Measurements from ENCODE around the gene AKAP7.

Gene AKAP7

DNA sequence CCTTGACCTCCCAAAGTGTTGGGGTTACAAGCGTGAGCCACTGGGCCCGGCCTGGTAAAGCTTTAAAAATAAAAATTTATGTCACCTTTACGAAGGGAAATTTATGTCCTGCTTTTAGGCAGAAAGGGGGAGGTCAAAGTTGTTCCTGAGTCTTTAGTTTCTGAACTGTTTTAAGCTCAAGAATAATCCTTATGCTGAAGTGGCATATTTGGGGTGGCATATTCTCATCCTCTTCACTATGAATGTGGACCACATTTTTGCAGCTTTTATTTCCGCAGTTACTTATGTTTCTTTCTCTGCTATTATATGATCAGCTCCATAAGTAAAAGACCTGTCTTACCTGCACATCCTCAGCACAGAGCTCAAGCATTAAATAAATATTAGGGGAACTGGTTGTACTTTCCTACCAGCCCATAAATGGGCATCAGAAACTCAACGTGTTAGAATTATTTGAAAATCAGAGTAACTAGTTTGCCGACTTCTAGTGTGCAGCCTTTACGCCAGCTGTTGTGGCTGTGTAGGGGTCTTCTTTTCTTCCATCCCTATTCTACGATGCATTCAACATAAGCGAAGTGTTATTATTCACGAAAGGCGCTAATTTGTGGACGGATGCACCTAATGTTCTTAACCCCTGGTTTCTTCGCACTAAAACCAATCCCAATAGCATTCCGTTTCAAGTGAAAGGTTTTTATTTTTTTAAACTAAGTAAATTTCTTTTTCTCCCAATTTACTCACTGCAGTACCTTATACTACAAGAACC is 867 bp upstream of the AKAP7 start:
- no peak for DNase-seq (ENCODE audit: low read depth, low spot score)

DNA sequence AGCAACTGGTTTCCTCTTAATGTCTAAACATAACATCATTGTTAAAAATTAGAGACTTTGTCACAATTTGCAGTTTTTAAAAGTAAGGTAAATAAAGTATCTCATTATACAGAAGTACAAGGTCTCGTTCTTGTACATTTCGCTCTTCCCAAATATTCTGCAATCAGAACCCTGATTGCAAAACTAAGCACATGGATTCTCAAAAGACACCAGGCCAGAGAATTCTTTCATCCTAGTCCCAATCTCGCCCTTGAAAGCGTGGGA is 355 bp upstream of the AKAP7 start:
- no peak for DNase-seq (ENCODE audit: low read depth, low spot score)

DNA sequence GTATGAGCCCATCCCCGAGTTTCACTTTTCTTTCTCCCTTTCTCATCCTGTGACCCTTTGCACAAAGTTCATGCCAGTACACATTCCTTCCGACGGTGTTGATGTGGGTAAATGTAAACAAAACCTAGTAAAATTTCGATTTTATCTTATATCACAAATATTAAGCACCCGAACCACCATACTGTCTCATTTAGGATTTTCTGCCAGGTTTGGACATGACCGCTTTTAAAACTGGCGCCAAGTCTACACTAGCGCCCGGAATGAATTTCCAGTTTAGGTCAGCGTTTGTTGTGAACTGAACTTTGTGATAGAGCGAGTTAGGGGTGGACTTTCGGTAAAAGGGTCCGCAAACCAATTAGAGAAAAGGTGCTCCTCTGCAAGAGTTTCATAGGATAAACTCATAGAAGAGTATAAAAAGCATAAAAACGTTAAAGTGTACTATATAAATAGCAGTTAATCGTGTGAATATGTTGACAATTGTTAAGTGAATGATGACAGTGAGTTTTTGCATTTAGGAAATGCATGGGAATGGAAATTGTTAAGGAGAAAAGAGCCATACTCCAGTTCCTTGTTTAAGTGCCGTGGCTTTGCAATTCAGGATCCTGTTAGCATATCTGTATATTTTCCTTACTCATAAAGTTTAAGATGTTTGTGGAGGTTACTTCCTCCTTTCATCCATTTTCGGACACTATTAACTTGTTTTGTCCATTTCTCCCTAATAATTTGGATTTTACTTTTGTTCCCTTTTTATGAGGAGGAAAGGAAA is 937 bp downstream of the AKAP7 start:
- DNase-seq (ENCODE audit: low read depth, low spot score) = no peak

DNA sequence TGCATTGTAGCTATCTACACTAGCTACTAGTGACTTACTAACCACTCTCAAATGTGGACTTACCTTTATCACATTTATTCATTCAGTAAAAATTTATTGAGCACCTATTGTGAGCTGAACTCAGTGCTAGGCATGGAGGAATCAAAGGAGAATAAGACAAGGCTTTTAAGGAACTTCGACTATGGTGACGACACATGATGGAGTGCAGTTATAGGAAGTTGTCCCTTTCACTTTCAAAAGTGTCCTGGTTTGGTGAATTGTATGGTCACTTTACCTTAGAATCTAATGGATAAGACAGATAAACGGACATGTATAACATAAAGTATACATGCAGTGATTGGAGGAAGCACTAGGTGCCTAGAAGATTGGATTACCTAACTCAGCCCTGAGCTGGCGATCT is 4.3 kb downstream of the AKAP7 start:
- DNase-seq (ENCODE audit: low read depth, low spot score) = no peak

DNA sequence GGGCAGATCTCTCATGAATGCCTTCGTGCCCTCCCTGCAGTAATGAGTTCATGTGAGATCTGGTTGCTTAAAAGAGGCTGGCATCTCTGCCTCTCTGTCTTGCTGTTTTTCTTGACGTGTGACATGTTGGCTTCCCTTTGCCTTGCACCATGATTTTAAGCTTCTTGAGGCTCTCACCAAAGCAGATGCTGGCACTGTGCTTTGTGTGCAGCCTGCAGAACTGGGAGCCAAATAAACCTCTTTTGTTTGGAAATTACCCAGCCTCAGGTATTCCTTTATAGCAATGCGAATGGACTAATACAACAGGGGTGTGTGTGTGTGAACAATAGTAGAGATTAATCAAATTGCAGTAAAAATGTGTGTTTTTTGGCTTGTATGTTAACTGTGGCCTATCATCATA is 8.1 kb downstream of the AKAP7 start:
- no peak for DNase-seq (ENCODE audit: low read depth, low spot score)

DNA sequence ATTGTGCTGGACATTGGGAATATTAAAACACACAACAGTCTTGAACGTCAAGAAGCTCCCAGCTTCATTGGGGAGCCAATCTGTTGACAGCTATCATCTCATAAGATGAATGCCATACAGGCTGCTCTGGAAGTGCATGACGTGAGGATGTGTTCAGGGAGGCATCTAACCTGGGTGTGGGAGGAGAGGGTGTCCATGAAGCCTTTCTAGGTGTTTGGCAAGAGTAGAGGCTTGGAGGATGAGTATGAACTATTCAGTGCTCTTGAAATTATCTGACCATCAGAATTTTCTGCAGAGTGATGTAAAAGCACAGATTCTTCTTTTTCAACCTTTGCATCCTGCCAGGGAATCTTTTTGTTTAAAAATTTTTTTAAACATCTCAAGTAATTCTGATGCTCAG is 11.6 kb downstream of the AKAP7 start:
- no peak for DNase-seq (ENCODE audit: low read depth, low spot score)

DNA sequence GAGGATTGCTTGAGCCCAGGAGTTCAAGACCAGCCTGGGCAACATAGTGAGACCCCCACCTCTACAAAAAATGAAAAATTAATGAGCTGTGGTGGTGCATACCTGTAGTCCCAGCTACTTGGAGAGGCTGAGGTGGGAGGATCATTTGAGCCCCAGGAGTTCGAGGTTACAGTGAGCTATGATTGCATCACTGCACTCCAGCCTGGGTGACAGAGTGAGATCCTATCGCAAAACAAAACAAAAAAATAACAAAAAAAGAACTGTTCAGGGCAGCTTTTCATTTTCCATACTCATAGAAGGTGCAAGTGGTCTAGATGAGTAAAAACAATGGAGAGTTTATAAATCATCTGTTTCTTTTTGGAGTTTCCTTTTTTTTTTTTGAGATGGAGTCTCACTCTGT is 21.1 kb downstream of the AKAP7 start:
- no peak for DNase-seq (ENCODE audit: low read depth, low spot score)

DNA sequence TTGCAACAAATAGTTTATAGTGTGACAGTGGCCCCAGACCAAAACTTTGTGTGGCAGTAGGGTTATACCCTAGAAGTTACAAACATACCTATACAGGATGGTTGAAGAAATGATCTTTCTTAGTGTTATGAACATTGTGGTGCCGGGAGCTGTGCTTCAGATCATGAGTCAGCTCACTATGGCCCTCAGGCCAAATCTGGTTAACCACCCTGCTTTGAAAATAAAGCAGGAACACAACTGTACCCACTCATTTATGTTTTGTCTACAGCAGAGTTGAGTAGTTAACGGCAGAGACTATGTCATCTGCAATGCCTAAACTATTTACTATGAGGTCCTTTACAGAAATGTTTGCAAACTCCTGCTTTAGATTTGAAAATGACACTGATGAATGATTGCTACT is 24.3 kb downstream of the AKAP7 start:
- no peak for DNase-seq (ENCODE audit: low read depth, low spot score)

DNA sequence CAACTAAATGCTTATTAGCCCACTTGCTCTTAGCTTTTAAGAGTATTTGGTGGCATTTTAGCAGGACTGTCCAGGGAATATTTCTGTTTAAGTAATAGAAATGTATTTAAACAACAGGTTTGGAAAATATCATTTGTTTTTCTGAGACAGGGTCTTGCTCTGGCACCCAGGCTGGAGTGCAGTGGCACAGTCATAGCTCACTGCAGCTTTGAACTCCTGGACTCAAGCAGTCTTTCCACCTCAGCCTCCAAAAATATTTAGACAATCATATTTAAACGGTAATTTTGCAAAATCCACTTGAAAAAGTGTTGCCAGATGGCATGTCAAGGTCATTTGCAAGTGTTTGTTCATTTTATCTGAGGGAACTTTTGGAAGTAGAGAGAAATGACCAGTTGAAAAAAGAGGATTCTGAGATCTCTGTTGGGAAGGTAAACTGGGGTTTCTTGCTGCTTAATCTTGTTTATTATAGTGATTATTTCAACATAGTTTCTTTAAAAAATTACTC is 25.0 kb downstream of the AKAP7 start:
- DNase-seq (ENCODE audit: low read depth, low spot score) = no peak

DNA sequence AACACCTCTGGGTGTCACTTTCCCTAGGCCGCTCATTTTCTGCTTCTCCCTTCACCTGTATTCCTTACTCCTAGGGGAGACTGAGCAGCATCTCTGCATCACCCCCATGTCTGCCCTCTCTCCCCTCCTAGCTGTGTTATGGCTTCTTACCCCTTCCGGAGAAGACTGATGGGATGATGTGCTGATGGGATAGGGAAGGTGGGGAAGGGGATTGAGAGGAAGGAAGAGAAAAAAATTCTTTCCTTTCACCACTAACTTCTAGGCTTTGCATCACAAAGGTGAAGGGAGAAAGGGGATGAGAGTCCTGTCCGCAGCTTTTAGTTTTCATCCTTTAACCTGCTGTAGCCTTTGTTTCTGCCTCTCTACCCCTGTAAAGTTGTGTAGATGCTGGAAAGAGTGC is 26.7 kb downstream of the AKAP7 start:
- DNase-seq (ENCODE audit: low read depth, low spot score) = peak; percentile 17

DNA sequence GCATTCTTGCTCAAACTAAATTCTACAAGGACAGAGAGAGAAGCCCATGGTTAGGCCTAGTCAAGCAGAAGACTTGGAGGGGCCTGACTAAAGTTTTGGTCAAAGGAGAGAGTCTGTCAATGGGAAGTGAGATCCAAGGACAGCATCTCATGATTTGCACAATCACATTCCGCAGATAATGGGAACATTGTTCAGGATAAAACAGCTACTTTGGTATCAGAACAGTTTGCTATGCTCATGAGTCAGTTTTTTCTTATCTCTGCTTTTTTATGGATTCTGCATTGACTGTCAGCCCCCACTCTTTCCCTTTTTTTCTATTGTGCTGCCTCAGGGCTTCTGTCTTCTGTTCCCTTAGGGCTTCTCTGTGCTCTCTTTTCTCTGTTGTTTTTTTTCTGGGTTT is 28.6 kb downstream of the AKAP7 start:
- no peak for DNase-seq (ENCODE audit: low read depth, low spot score)

DNA sequence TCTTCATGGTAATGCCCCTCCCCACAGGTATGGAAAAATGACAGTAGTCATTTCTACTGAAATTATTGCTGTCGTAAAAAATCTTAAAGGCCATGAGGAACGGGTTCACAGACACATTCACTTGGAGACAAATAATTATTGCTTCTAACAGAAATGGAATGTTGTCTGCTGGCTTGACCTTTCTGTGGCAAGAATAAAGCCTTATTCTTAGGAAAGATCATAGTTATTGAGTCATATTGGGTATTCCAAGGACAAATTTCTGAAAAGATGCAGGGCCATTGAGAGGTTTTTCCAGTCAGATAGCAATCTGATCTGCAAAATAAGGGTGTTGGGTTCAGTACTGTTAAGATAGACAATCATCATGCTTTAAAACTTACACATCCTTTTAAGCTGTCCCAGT is 29.2 kb downstream of the AKAP7 start:
- no peak for DNase-seq (ENCODE audit: low read depth, low spot score)

DNA sequence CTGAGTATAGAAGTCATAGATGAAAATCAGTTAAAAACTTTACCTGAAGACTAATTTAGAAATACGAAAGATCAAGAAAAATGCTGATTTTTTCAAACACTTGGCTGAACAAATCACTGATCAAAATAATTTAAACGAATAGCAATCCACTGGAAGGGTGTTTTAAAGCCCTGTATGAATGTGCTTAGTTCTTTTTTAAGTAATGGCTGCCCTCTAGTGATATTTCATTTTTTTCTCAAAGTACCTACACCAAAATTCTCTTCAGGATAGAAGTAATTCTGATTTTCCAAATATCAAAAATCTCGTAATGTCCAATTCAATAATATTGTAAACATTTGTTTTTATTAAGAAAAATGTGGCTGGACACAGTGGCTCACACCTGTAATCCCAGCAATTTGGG is 32.5 kb downstream of the AKAP7 start:
- no peak for DNase-seq (ENCODE audit: low read depth, low spot score)

DNA sequence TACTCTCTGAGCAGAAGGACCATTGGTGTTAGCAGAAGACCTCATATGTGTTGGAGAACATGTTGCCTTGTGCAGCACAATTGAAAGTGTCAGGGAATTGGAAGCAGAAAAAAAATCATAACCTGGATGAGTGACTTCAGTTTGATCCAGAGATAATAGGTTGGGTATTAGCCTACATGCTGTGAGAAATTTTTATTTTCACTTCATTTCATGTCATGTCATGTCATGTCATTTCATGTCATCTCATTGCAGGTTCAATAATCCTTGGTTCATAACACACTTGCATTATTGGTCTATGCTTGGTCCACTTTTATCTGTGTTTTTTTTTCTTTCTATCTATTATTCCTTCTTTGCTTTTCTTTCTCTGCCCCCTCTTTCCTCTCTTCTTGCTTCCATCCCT is 34.3 kb downstream of the AKAP7 start:
- no peak for DNase-seq (ENCODE audit: low read depth, low spot score)

DNA sequence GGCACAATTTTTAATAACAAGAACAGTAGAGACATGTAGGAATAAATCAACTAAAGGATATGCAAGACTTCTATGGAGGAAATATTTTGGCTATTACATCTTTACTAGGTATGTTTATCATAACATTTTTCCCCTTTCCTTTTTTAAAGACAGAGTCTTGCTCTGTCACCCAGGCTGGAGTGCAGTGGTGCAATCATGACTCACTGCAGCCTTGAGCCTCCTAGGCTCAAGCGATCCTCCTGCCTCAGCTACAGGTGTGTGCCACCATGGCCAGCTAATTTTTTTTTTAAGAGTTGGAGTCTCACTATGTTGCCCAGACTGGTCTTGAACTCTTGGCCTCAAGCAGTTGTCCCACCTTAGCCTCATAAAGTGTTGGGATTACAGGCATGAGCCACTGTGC is 37.0 kb downstream of the AKAP7 start:
- DNase-seq (ENCODE audit: low read depth, low spot score) = no peak

DNA sequence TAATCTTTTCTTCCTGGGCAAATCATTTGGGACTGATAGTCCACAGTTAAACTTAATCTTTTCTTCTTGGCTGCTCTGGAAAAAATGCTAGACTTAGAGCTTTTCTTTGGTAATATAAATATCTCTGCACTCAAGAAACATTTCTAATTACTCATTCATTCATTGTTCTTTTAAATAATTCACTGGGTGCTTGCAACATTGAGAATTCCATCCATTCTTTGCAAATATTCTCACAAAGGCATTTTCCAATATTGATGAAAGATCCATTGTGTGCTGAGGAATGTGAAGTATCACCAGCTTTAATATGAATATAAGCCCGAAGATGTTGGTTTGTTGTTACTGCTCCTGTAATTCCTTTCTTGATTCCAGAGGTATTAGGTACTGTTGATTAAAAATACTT is 38.4 kb downstream of the AKAP7 start:
- no peak for DNase-seq (ENCODE audit: low read depth, low spot score)

DNA sequence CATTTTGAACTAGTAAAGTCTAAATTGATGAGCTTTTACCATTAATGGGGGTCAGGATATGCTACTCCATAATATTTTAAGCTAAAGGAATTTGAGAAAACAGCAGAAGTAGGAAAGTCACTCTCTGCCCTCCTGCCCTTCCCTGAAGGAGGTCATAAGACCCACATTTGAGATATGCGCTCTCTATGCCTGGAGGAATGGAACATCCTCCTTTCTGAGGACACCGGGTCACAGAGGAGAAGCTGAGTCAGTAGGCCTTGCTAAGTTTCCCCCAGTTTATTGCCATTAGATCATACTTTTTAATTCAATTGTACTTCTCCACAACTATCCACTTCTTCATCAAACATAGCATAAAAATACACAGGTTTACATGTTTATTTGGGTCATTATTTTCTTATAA is 40.3 kb downstream of the AKAP7 start:
- no peak for DNase-seq (ENCODE audit: low read depth, low spot score)

DNA sequence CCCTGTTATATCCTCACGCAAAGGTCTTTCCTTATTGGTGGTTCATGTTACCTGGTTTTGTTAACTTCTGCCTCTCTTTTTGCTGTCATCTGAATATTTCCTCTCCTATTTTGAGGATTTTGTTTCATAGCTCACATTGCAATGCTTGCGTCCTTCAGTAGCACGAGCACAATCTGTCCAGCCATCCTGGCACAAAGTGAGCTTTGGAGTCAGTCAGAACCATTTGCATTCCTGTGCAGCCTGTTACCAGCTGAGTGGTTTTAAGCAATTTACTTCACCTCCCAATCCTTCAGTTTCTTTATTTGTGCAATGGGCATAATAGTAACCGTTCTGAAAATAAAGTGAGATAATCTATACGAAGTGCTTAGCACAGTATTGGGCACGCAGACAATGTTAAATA is 42.7 kb downstream of the AKAP7 start:
- no peak for DNase-seq (ENCODE audit: low read depth, low spot score)

DNA sequence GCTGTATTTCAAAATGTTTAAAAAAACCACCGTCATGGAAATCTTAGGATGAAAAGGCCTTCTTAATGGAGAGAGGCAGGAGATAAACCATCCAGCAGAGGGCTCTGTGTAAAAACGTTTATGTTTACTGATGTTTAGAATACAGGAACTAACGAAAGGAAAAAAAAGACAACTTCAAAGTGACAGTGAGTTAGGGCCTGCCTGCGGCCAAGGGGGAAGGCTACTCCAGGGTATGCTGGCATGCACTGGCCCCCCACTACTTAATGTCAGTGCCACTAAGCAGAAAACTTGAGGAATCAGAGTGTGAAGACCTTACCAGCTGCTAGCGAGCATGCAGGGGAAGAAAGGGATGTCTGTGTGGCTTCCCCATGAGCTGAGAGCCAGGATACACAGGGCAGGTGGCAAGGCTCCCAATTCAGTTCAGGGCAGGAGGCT is 47.7 kb downstream of the AKAP7 start:
- peak; percentile 47 for DNase-seq (ENCODE audit: low read depth, low spot score)

DNA sequence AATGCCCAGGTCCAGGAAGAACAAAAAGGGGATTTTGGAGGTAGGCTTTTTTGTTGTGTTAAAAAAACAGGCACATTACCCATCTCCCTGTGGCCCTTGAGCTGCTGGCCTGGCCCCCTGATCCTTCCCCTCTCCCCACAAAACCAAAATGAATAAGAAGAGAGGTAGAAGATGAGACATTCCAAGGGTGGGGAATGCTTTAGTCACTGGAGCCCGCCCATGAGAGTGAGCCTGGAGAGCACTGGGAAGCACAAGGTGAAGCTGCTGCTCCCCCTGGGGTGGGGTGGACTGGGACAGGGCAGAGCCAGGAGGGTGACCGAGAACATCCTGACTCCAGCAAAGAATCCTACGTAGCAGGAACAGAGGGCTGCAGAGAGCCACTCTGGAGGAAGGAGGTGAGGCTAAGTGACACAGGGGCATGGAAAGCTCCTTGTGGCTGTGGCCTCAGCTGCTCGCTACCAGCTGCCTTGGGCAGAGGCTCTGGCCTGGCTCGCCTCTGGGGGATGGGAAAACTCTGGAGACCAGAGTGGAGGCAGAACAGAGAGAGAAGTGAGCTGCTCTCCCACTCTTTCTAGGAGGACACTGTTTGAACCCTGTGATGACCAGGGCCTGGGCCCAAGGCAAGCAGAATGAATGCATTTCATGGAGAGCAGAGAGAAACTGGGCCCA is 48.3 kb downstream of the AKAP7 start:
- peak; percentile 21 for DNase-seq (ENCODE audit: low read depth, low spot score)

DNA sequence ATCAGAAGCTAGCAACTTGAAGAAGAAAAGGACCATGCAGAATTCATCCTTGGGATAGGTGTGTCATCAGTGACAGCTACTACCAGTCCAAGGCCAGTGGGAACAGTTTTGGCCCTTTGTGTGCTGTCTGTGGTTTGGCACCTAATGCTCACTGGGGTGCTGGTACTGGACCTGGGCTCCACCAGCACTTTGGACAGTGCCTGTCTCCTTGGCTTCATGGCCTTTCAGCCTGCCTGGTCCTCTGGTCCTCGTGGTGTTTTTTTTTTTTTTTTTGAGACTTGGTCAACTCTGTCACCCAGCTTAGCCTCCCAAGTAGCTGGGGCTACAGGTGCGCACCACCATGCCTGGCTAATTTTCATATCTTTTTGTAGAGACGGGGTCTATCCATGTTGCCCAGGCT is 56.3 kb downstream of the AKAP7 start:
- no peak for DNase-seq (ENCODE audit: low read depth, low spot score)

DNA sequence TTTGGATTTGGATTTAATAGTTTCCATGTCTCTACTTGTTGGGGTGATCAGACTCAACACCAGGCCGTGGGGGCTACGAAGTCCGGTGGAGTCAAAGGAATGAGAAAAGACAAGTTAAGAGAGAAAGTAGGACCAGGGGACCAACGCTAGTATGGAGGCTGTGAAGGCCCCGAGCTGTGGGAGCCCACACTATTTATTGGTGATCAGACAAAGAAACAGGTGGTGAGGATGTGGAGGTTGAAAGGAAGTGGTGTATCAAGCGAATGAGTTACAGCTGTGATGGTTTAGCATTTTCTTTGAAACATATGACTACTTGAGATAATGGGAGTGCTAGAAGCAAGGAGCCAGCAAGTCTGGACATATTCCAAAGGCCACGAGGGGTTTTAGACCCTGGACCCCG is 62.4 kb downstream of the AKAP7 start:
- DNase-seq (ENCODE audit: low read depth, low spot score) = no peak
